C4-2B (cell line): ENCODE measurements around the gene SYMPK.

Experiments used
- H3K27ac ChIP-seq: fragments of 450-650 bp; 2 replicates; pipeline ENCODE4 v1.5.1; 2017
- ZFX ChIP-seq: fragments of 450-650 bp; IDR thresholded peaks from 2 replicates; pipeline ENCODE4 v1.6.1; 2017
- TF ChIP-seq, protein P1 (sequence below): fragments of 450-650 bp; conservative IDR thresholded peaks from 2 replicates; pipeline ENCODE4 v1.5.1; 2017; ENCODE audit warnings: mild to moderate bottlenecking

Gene SYMPK

DNA sequence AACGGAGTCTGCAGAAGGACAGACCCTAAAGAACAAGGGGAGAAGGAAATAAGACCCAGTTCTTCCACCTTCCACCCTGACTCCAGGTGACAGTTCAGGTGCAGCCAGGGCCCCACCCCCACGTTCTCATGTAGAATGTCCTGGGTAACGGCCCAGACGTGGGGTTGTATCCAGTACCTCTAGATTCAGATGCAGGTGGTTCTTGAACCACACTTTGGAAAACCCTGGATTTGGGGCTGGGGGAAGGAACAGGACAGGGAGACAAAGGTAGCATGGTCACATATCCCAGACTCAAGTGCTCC lies 82.8 kb downstream of the SYMPK start:
- no peak for TF ChIP-seq ZFX
- TF ChIP-seq, protein P1, sequence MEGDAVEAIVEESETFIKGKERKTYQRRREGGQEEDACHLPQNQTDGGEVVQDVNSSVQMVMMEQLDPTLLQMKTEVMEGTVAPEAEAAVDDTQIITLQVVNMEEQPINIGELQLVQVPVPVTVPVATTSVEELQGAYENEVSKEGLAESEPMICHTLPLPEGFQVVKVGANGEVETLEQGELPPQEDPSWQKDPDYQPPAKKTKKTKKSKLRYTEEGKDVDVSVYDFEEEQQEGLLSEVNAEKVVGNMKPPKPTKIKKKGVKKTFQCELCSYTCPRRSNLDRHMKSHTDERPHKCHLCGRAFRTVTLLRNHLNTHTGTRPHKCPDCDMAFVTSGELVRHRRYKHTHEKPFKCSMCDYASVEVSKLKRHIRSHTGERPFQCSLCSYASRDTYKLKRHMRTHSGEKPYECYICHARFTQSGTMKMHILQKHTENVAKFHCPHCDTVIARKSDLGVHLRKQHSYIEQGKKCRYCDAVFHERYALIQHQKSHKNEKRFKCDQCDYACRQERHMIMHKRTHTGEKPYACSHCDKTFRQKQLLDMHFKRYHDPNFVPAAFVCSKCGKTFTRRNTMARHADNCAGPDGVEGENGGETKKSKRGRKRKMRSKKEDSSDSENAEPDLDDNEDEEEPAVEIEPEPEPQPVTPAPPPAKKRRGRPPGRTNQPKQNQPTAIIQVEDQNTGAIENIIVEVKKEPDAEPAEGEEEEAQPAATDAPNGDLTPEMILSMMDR = no peak
- no peak overlapping the region for H3K27ac ChIP-seq

DNA sequence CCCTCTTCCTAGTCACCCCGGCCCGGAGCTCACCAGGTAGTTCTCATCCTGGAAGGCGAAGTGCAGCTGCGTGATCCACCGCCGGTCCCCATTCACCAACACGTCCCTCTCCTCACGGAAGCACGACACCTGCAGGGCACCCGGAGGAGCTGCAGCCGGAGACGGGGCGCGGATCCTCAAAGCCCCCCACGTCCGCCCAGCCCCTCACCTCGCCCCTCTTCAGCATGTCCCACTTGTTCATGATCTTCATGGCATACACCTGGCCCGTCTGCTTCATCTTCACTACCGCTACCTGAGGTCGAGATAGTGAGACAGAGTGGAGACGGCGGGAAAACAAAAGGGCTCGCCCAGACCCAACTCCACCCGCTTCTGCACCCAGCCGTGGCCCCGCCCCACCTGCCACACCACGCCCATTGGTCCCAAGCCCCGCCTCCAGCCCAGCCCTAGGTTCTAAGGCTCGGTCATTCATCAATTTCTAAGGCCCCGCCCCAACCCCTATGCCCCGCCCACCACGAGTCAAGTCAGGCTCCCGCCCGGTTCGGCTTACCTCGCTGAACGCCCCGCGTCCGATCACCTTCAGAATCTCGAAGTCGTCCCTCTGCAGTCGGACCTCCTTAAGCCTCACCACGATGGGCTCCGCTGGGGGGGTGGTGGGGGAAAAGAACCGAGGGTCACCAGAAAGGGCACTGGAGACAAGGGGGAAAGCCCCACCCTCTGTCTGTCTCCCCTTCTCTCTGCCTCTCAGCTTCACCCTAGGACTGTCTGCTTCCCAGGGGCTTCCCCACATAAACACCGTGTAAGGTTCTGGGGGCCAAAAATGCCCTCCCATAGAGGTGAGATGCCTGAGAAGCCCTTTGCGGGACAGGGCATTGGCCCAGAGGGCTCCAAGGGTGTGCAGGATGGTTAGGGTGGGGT lies 83.5 kb downstream of the SYMPK start:
- peak overlapping the region; percentile 23; the same call in 1 of the 2 replicates for H3K27ac ChIP-seq
- no peak for TF ChIP-seq ZFX
- TF ChIP-seq, protein P1 = peak; percentile 78

DNA sequence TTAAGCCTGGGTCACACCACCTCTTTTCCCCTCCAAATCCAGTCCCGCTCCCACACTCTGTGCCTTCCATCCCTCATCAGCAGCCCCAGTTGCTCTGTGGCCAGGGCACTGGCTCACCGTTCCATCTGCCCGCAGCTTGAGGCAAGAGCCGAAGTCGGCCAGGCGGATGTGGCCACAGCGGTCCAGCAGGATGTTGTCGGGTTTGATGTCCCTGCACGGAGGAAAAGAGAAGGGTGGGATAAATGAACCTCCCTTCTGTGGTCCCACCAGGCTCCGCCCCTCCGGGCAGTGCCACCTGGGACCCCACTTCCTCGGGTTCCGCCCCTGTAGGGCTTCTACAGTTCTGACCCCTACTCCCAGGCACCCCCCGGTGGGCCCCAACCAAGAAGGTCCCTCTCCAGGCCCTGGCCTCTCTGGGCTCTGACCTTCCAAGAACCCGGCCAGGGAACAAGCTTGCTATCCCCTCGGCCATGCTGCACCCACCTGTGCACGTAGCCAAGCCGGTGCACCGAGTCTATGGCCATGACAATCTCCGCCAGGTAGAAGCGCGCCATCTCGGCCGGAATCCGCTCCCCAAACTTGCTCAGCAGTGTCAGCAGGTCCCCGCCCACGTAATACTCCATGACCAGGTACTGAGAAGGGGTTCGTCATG lies 84.8 kb downstream of the SYMPK start:
- no peak for TF ChIP-seq ZFX
- TF ChIP-seq, protein P1 = no peak
- H3K27ac ChIP-seq = no peak overlapping the region

DNA sequence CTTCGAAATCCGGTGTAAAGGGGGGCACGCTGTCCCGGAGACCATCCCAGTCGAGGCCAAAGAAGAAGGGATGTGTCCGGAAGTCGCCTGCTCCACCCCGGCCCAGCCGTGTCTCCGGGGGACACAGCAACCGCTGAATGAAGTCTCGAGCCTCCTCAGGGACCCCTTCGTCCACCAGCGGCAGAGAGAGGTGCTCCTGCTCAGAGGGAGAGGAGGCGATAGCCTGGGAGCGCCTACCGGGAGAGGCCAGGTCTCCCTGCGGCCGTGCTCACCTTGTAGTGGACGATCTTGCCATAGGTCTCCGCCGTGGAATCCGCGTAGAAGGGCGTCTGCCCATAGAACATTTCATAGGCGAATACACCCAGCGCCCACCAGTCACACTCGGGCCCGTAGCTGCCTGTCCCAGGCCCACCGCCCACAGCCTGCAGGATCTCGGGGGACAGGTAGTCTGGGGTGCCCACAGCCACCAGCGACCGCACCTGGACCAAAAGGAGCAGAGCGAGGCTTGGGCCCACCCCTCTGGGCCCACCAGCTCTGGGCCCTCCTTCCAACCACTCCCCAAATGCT lies 85.5 kb downstream of the SYMPK start:
- TF ChIP-seq, protein P1 = no peak
- TF ChIP-seq ZFX = no peak
- H3K27ac ChIP-seq = no peak overlapping the region

DNA sequence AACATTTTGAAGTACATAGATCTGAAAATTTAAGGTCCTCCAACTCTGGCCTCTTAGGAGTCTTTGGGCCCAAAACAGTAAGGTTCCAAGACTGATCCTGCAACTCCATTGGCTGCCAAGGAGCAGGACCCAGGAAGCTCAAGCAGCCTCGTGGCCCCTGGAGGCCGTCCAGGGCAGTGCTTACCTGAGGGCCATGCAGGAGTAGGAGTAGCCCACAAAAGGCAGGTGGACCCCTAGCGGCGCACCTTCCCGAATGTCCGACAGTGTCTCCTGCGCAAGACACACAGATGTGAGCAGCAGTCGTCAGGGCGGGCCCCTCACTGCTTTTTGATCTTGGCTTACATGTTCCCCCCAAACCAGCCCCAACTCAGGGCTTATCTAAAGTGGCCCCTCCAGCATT lies 88.2 kb downstream of the SYMPK start:
- H3K27ac ChIP-seq = no peak overlapping the region
- TF ChIP-seq, protein P1 = no peak; the same call in 1 of the 2 replicates

DNA sequence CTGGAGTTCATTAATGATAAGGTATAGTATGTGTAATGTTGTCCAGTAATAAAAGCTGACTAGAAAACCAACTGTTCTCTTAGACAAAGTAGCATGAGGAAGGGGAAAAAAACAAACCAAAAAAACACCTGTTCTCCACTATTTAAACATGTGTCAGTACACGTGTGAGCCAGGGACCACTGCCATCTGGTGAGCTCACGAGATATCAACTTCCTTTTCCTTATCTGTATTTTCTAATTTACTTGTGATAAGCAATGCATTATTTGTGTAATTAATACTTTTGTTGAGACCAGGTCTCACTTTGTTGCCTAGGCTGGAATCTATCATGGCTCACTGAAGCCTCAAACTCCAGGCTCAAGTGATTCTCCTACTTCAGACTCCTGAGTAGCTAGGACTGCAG lies 89.6 kb downstream of the SYMPK start:
- TF ChIP-seq, protein P1 = no peak
- TF ChIP-seq ZFX = no peak
- no peak overlapping the region for H3K27ac ChIP-seq

DNA sequence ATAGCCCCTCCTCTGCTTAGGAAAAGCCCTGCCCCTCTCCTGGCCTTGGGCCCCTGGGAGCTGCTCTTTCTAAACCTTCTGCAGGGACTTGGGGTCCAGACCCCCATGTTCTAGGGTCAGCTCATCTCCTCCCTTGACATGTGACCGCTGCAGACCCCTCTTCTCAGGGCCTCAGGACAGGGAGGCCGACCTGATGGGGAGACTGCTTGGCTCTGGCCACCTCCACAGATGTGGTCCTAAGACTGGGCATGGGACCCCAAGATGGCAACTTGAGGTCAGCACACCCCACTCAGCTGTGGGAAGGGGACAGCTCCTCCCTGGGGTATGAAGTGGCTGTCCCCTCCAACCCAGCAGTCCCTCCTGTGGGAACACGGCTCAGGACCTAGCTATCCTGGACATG lies 90.0 kb downstream of the SYMPK start:
- no peak overlapping the region for H3K27ac ChIP-seq
- TF ChIP-seq ZFX = no peak
- TF ChIP-seq, protein P1 = no peak
